DOHH2 (cell line): Measurements from ENCODE around the gene CDH16.

Experiments used
- CTCF ChIP-seq: fragments of 200-600 bp; sonication (generic); IDR thresholded peaks from one replicate; pipeline ENCODE4 v1.5.1; 2014; ENCODE audit warnings: antibody characterized with exemption, mild to moderate bottlenecking, low read depth, low read length; ENCODE audit not compliant: poor library complexity, severe bottlenecking
- EZH2phosphoT487 ChIP-seq: fragments of 200-600 bp; sonication (generic); IDR thresholded peaks from 2 replicates; pipeline ENCODE4 v1.6.1; 2017; ENCODE audit warnings: borderline replicate concordance, mild to moderate bottlenecking, antibody characterized with exemption, low read length, moderate library complexity, mixed read lengths

- TF ChIP-seq CTCF (no peak), EZH2phosphoT487 (no peak)
Measured at GRCh38 chr16:66905633-66906539, 12.8 kb downstream of the CDH16 start.
